ENCODE results near the gene ASB1.
"Not testable (repeated sequence)": the region's sequence is repeated elsewhere in the genome, so short reads cannot be mapped to it uniquely, and the experiment has no call there.

The ASB1 gene

GRCh38 chr2:238401551-238401950 is 25.2 kb upstream of the ASB1 start:
- TF ChIP-seq, protein P1, sequence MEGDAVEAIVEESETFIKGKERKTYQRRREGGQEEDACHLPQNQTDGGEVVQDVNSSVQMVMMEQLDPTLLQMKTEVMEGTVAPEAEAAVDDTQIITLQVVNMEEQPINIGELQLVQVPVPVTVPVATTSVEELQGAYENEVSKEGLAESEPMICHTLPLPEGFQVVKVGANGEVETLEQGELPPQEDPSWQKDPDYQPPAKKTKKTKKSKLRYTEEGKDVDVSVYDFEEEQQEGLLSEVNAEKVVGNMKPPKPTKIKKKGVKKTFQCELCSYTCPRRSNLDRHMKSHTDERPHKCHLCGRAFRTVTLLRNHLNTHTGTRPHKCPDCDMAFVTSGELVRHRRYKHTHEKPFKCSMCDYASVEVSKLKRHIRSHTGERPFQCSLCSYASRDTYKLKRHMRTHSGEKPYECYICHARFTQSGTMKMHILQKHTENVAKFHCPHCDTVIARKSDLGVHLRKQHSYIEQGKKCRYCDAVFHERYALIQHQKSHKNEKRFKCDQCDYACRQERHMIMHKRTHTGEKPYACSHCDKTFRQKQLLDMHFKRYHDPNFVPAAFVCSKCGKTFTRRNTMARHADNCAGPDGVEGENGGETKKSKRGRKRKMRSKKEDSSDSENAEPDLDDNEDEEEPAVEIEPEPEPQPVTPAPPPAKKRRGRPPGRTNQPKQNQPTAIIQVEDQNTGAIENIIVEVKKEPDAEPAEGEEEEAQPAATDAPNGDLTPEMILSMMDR (IDR thresholded peaks at IDR 0.05; ENCODE audit: borderline replicate concordance, control extremely low read depth, extremely low read depth, insufficient read depth, missing control alignments) = no peak
- DNase-seq (ENCODE audit: low spot score) = no peak
- in situ Hi-C loops (cut with MboI; ENCODE audit: low sequenced_read_pairs, unreplicated experiment) = no loop called here

GRCh38 chr2:238403632-238404405 is 22.9 kb upstream of the ASB1 start:
- in situ Hi-C loops (cut with MboI; ENCODE audit: low sequenced_read_pairs, unreplicated experiment) = no loop called here
- TF ChIP-seq, protein P1 (IDR thresholded peaks at IDR 0.05; ENCODE audit: borderline replicate concordance, control extremely low read depth, extremely low read depth, insufficient read depth, missing control alignments) = no peak
- no peak for DNase-seq (ENCODE audit: low spot score)

DNA sequence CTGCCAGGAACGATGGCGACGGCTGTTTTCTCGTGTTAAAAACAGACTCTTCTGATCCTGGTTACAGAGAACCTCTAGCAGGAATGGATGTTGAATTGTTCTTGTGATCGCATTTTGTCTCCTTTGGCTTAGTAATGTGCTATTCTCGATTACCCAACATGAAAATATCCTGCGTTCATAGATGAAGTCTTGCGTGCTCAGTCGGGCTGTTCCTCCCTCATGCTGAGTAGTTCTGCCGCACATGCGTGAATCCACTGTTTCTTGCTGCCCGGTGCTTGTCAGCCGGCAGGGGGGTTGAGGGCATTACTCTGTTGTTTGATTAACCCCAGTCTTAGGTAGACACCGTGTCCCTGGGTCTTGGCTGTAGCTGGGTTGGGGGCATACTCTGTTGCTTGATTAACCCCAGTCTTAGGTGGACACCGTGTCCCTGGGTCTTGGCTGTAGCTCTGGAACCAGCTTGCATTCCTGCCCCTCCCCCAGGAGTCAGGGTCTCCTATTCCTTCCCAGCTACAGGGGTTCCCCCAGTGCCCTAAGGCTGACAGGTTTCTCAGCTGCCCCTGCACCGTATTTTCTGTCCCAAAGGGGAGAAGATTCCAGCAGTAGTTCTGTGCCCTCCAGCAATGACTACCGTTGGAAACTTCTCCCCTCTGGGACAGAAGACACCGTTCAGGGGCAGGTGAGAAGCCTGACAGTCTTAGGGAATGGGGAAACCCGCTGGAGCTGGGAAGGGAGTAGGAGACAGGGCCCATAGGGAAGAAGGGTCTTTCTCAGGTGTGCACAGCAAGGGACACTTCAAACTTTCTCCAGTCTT is 22.1 kb upstream of the ASB1 start:
- in situ Hi-C loops (cut with MboI; ENCODE audit: low sequenced_read_pairs, unreplicated experiment) = no loop called here
- no peak for DNase-seq (ENCODE audit: low spot score)
- TF ChIP-seq, protein P1 (IDR thresholded peaks at IDR 0.05; ENCODE audit: borderline replicate concordance, control extremely low read depth, extremely low read depth, insufficient read depth, missing control alignments) = no peak

GRCh38 chr2:238405217-238405555 is 21.5 kb upstream of the ASB1 start:
- in situ Hi-C loops (cut with MboI; ENCODE audit: low sequenced_read_pairs, unreplicated experiment); DNase-seq (ENCODE audit: low spot score): not testable (repeated sequence)

DNA sequence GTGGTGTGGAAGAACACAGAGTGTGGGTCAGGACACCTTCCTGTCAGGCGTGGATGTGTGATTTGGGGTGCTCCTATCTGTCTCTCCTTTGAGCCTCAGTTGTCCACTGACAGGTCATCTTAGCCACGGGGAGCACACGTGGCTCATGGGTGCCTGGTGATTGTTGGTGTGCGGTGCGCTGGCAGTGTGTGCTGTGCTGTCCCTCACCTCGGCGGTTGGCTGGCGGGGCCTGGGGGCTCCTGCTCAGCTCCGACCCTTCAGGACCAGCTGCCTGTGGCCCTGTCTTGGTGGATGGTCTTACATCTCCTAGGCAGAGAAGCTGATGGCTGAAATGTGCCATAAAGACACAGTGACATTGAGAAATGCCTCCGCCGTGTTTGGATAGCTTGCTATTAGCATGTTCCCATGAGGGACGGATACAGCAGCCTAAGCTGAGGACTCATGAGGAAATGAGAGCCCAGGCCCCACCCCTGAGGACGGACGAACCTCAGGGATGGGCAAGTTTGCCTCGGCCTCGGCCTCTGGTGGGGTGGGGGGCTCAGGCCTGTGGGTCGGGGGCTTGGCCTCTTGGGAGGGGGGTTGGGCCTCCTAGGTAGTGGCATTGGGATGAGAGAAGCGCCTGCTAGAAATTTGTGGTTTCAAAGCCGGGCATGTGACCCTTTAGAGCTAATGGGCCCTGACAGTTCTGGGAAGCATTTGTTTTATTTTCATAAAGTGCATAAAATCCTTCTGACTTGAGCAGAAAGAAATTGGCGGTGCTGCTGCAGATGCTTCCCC is 20.3 kb upstream of the ASB1 start:
- DNase-seq (ENCODE audit: low spot score) = no peak
- in situ Hi-C loops (cut with MboI; ENCODE audit: low sequenced_read_pairs, unreplicated experiment) = no loop called here
- TF ChIP-seq, protein P1 (IDR thresholded peaks at IDR 0.05; ENCODE audit: borderline replicate concordance, control extremely low read depth, extremely low read depth, insufficient read depth, missing control alignments) = no peak

DNA sequence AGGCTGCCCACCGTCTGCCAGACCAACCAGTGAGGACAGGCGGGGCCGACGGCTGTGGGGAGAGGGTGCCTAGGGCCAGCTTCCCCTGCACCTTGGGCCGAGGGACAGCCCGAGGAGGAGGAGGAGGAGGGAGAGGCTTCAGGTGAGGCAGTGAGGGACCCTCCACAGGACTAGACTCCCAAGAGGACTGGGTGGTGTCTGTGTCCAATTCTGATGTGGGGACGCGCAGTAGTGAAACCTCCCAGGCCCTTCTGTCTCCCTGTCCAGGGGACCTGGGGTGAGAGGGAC is 19.8 kb upstream of the ASB1 start:
- no peak for DNase-seq (ENCODE audit: low spot score)
- TF ChIP-seq, protein P1 (IDR thresholded peaks at IDR 0.05; ENCODE audit: borderline replicate concordance, control extremely low read depth, extremely low read depth, insufficient read depth, missing control alignments) = no peak
- in situ Hi-C loops (cut with MboI; ENCODE audit: low sequenced_read_pairs, unreplicated experiment) = no loop called here

Data from GM13976 (cell line).